ENCODE measurements around the gene MYH7.
A peak's percentile ranks its signal among the peaks of the same experiment; 100 is the strongest.

Gene MYH7

DNA sequence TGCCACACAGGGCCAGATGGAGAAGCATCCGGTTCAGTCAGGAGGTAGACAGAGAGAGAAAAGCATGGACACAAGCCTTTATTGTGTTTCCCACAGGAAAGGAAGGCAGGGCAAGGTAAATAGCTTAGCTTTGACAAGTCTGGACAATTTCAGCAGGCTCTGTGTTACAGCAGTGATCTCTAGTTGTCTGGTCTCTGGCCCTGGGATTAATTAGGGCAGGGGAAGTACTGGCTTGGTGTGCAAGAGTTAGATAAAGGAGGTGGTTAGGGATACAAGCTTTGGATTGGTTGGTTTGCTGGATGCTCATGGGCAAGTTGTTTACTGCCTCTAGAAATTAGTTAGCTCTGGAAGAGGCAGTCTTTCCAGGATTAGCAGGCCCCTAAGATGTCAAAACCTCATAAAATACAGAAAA, 19.0 kb upstream of the MYH7 start:
- Histone ChIP-seq H3K4me3 (no peak overlapping the region), H3K4me1 (no peaks in the 10 kb centered on the region), H4K20me1 (no peaks in the 10 kb centered on the region), H3K4me2 (no peak overlapping the region), H3K9me3 (replicated peaks in 1 of 11) (peaks cover 0 to 5% (median 0%) of the 10 kb centered on the region in 11 experiments; a peak in 4 of 22 replicates), H3K27ac (no peak overlapping the region), H3K27me3 (no peaks in the 10 kb centered on the region), H3K36me3 (no peaks in the 10 kb centered on the region), H3K9ac (no peak overlapping the region)
- TF ChIP-seq Cebpa-rat (IDR thresholded peaks at IDR 0.05): no peak

DNA sequence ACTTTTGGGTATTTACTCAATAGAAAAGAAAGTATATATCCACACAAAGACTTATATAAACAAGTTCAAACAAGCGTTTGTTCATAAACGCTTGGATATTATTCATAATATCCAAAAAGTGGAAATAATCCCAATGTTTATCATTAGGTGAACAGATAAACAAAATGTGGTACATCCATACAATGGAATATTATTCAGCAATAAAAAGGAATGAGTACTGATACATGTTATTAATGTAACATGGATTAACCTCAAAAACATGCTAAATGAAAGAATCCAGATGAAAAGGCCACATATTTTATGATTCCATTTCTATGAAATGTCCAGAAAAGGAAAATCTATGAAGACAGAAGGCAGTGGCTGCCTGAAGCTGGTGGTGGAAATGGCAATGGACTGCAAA, 16.8 kb upstream of the MYH7 start:
- Histone ChIP-seq H3K27ac (no peak overlapping the region), H3K4me3 (no peak overlapping the region), H3K4me1 (no peaks in the 10 kb centered on the region), H3K9ac (no peak overlapping the region), H3K9me3 (replicated peaks in 1 of 11) (peaks cover 0 to 5% (median 0%) of the 10 kb centered on the region in 11 experiments; a peak in 4 of 22 replicates), H3K27me3 (no peaks in the 10 kb centered on the region), H3K4me2 (no peak overlapping the region), H3K36me3 (no peaks in the 10 kb centered on the region), H4K20me1 (no peaks in the 10 kb centered on the region)
- no peak for TF ChIP-seq Cebpa-rat (IDR thresholded peaks at IDR 0.05)

DNA sequence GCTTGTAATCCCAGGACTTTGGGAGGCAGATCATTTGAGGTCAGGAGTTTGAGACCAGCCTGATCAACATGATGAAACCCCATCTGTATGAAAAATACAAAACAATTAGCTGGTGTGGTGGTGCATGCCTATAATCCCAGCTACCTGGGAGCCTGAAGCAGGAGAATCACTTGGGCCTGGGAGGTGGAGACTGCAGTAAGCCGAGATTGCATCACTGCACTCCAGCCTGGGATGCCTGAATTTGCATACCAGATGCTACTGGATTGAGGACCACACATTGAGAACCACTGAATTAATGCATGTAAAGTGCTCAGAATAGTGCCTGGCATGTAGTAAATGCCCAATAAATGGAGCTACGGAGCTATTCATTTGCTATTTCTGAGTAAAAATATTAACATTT, 14.9 kb upstream of the MYH7 start:
- H3K9ac ChIP-seq: no peak overlapping the region
- H4K20me1 ChIP-seq: no peaks in the 10 kb centered on the region
- peaks cover 0 to 5% (median 0%) of the 10 kb centered on the region in 11 experiments; a peak in 4 of 22 replicates for H3K9me3 ChIP-seq (replicated peaks in 1 of 11)
- no peak overlapping the region for H3K27ac ChIP-seq
- TF ChIP-seq Cebpa-rat (IDR thresholded peaks at IDR 0.05): no peak
- H3K4me3 ChIP-seq: no peak overlapping the region
- no peaks in the 10 kb centered on the region for H3K27me3 ChIP-seq
- H3K4me1 ChIP-seq: peaks cover 0 to 9% (median 0%) of the 10 kb centered on the region in 10 experiments; a peak in 6 of 20 replicates
- no peaks in the 10 kb centered on the region for H3K36me3 ChIP-seq
- no peak overlapping the region for H3K4me2 ChIP-seq

DNA sequence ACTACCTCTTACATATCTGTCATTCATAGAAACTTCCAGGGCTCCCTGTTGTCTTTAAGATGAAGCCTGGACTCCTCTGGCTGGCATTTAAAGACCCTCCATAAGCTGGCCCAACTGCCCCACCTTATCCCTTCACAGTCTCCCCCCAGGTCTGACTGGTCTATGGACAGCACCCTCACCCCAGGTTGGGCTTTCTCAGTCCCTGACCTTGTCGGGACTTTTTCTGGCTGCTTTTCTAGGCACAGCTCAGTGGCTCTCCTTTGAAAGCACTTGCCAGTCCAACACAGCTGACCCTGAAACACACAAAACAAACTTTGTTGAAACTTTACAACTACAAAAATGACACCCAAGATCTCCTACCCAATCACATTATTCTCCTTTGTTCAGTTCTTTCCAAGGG, 13.9 kb upstream of the MYH7 start:
- Histone ChIP-seq H3K36me3 (no peaks in the 10 kb centered on the region), H3K27me3 (no peaks in the 10 kb centered on the region), H3K9me3 (replicated peaks in 1 of 11) (peaks cover 0 to 5% (median 0%) of the 10 kb centered on the region in 11 experiments; a peak in 4 of 22 replicates), H3K4me1 (peaks cover 0 to 9% (median 0%) of the 10 kb centered on the region in 10 experiments; a peak in 6 of 20 replicates), H3K9ac (no peak overlapping the region), H3K4me2 (no peak overlapping the region), H3K4me3 (no peak overlapping the region), H4K20me1 (no peaks in the 10 kb centered on the region), H3K27ac (no peak overlapping the region)
- no peak for TF ChIP-seq Cebpa-rat (IDR thresholded peaks at IDR 0.05)

DNA sequence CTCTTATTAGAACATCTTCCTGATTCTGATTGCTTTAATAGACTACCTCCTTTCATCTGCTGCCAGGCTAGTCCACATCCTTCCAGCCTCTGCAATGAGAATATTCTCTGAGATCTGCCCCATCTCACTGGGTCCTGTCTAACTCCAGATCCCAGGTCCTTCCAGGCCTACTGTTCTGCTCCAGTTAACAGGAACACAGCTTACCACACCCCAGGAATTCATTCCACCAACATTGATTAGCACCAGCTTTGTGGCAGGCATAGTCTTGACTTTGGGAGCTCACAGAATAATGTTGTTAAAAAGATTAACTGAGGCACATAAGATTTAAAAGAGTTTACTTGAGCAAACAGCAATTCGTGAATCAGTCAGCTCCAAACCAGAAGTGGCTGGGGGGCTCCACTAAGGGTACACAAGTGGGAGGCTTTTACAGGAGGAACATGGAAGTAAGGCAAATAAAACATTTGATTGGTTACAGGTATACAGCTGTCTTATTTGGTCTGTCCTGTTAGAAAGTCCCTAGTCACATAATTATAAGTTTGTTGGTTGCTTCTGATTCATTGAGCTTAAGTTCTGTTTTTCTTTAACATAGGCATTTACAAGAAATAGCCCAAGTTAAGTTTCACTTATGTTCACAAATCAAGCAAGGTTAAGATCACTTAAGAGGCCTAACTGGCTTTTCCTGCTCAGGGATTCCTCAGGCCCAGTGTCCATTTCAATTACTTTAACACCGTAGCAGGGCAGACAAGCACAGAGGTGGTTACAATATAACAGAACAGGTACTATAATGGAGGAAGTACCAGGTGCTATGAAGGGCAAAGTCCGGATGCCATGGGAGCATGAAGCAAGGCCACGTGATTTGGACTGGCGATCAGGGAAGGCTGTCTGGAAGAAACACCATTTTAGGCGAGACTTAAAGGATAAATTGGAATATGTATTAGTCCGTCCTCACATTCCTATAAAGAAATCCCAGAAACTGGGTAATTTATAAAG, 12.2 kb upstream of the MYH7 start:
- no peak overlapping the region for H3K4me2 ChIP-seq
- H3K9ac ChIP-seq: no peak overlapping the region
- H3K4me1 ChIP-seq: peaks cover 0 to 9% (median 0%) of the 10 kb centered on the region in 10 experiments; a peak in 6 of 20 replicates
- no peaks in the 10 kb centered on the region for H3K27me3 ChIP-seq
- H3K4me3 ChIP-seq: no peak overlapping the region
- H3K36me3 ChIP-seq: no peaks in the 10 kb centered on the region
- H4K20me1 ChIP-seq: no peaks in the 10 kb centered on the region
- H3K27ac ChIP-seq: no peak overlapping the region
- no peak for TF ChIP-seq Cebpa-rat (IDR thresholded peaks at IDR 0.05)
- H3K9me3 ChIP-seq (replicated peaks in 1 of 11): peaks cover 0 to 5% (median 0%) of the 10 kb centered on the region in 11 experiments; a peak in 4 of 22 replicates

DNA sequence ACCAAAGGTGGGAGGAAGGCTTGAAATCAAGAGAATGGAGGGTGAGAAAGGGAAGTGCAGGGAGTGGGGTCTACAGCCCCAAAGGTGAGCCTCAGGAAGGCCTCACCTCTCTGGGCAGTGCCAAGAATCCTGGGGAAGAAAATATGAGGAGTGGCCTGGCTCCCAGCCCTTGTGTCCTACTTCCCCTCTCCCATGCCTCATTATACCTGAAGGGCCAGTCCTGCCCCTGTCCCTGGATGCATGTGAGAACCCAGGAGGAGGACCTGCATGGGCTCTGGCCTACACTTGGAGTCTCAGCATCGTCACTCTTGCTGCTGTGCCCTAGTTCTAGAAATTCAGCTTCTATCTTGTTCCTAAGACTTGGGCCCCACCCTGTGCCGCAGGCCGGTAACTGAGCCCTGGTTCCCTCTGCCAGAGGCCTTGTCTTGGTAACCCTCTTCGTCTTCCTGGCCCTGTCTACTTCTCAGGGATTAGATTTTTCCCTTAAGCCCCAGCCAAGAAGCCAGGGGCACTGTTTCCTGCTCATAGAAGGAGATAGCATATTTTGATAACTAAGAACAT, 10.9 kb upstream of the MYH7 start:
- H3K9ac ChIP-seq: no peak overlapping the region
- no peak for TF ChIP-seq Cebpa-rat (IDR thresholded peaks at IDR 0.05)

DNA sequence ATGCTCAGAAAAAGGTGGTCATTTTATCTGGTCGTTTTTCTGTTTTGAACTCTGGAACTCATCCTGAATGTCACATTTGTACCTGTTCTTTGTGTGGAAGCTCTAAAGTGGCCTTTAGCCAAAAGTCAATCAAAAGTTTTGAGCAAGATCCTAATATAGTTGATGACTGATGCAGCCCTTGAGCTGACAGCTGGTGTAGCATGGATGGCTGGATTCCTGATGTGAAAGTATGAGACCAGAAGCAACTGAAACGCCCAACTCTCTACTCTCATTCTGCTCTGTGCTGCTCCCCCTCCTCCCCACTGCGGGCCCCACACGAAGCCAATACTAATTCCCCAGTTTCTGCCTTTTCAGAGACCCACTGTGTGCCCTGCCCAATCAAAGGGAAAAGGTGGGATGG, 10.3 kb upstream of the MYH7 start:
- Histone ChIP-seq H3K4me3 (no peak overlapping the region), H3K4me2 (peak overlapping the region in 3 of 11 experiments; percentile 2 to 21 (median 17); a peak in 3 of 22 replicates), H3K9ac (no peak overlapping the region), H3K4me1 (peaks cover 0 to 9% (median 3%) of the 10 kb centered on the region in 10 experiments; a peak in 10 of 20 replicates), H3K9me3 (replicated peaks in 1 of 11) (no peaks in the 10 kb centered on the region), H3K36me3 (no peaks in the 10 kb centered on the region), H3K27me3 (no peaks in the 10 kb centered on the region), H4K20me1 (no peaks in the 10 kb centered on the region), H3K27ac (no peak overlapping the region)
- no peak for TF ChIP-seq Cebpa-rat (IDR thresholded peaks at IDR 0.05)

More for the DNA sequence above, 10.9 kb upstream of the MYH7 start:
- H3K4me2 ChIP-seq: peak overlapping the region in 3 of 11 experiments; percentile 2 to 21 (median 17); a peak in 3 of 22 replicates
- no peak overlapping the region for H3K4me3 ChIP-seq
- H3K9me3 ChIP-seq (replicated peaks in 1 of 11): no peaks in the 10 kb centered on the region
- no peaks in the 10 kb centered on the region for H3K27me3 ChIP-seq
- peaks cover 0 to 9% (median 1%) of the 10 kb centered on the region in 10 experiments; a peak in 10 of 20 replicates for H3K4me1 ChIP-seq
- no peaks in the 10 kb centered on the region for H3K36me3 ChIP-seq
- H4K20me1 ChIP-seq: no peaks in the 10 kb centered on the region
- H3K27ac ChIP-seq: no peak overlapping the region

DNA sequence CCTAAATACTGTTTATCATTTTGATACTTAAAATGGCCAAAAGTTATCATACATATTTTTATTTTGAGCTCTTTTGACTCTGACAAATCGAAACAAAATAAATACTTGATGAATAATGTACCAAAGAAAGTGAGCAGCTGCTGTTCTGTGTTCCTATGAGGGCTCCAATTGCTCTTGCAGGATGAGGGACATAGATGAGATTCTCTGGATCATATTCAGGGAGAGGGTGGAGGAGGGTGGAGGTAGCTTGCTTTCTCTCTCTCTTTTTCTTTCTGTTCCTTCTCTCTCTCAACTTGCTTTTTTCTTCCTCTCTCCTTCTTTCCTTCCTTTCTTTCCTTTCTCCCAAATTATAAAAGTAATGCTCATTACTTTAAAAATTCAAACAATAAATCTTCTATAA, 8.9 kb upstream of the MYH7 start:
- no peak overlapping the region for H3K4me3 ChIP-seq
- H3K27me3 ChIP-seq: no peaks in the 10 kb centered on the region
- no peaks in the 10 kb centered on the region for H3K9me3 ChIP-seq (replicated peaks in 1 of 11)
- H3K36me3 ChIP-seq: no peaks in the 10 kb centered on the region
- no peak overlapping the region for H3K9ac ChIP-seq
- peaks cover 0 to 9% (median 3%) of the 10 kb centered on the region in 10 experiments; a peak in 10 of 20 replicates for H3K4me1 ChIP-seq
- H4K20me1 ChIP-seq: no peaks in the 10 kb centered on the region
- H3K27ac ChIP-seq: no peak overlapping the region
- TF ChIP-seq Cebpa-rat (IDR thresholded peaks at IDR 0.05): no peak
- H3K4me2 ChIP-seq: no peak overlapping the region

DNA sequence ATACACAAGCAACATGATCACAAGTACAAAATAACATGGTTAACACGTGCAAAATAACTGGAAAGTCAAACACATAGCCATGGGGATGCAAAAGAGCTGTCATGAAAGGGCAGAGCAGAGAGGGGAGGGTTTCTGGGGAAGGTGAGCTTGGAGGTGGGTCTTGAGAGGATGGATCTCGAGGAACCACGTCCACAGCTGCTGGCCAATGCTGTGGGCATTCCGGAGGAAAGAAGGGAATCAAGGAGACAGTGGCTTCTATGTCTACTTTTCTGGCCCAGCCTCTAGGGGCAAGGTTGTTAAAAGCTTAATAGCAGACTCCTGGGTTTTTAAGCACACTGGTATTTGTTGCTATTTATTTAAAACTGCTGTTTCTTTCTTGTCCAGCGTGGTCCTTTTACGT, 8.4 kb upstream of the MYH7 start:
- no peak overlapping the region for H3K4me2 ChIP-seq
- TF ChIP-seq Cebpa-rat (IDR thresholded peaks at IDR 0.05): no peak
- H3K4me3 ChIP-seq: no peak overlapping the region
- no peak overlapping the region for H3K9ac ChIP-seq
- peaks cover 0 to 9% (median 3%) of the 10 kb centered on the region in 10 experiments; a peak in 10 of 20 replicates for H3K4me1 ChIP-seq
- H3K27me3 ChIP-seq: no peaks in the 10 kb centered on the region
- H3K27ac ChIP-seq: no peak overlapping the region
- H4K20me1 ChIP-seq: no peaks in the 10 kb centered on the region
- no peaks in the 10 kb centered on the region for H3K9me3 ChIP-seq (replicated peaks in 1 of 11)
- no peaks in the 10 kb centered on the region for H3K36me3 ChIP-seq
